Keratinocyte (primary cell): ENCODE data around the gene KARS1. TPM values are rescaled to one million over a fixed set of nuclear protein-coding genes. Genes with fewer than 3 reads are reported as not detected.

ENCODE experiments used
- DNase-seq: peaks from one replicate; pipeline ENCODE4 v3.0.0-alpha.2; 2011; ENCODE audit warnings: low read depth, missing footprints, low spot score
- FAIRE-seq: peaks from 2 replicates; lab custom pipeline; 2011; peaks lifted over from hg19 to GRCh38; lab: Jason Lieb, UNC
- H2AFZ ChIP-seq: 2 replicates; pipeline ENCODE4 v1.6.0; 2012; ENCODE audit warnings: low read length, control low read depth, inconsistent platforms; ENCODE audit not compliant: control insufficient read depth
- H3K27ac ChIP-seq: 2 replicates; pipeline ENCODE4 v1.5.1; 2011; ENCODE audit warnings: low read length; ENCODE audit not compliant: control insufficient read depth, insufficient read depth
- H3K27me3 ChIP-seq: 3 replicates; pipeline ENCODE4 v1.6.0; 2011; ENCODE audit warnings: low read length; ENCODE audit not compliant: control insufficient read depth, insufficient read depth; ENCODE audit errors: extremely low read depth
- H3K36me3 ChIP-seq, 2 experiments: 2 replicates in 1 of 2; 3 replicates in 1 of 2; pipeline ENCODE4 v1.5.1; 2011; ENCODE audit warnings: low read length in 2 of 2, mild to moderate bottlenecking in 1 of 2; ENCODE audit not compliant: control insufficient read depth in 2 of 2, insufficient read depth in 2 of 2; ENCODE audit errors: extremely low read depth in 1 of 2
- H3K4me1 ChIP-seq: 3 replicates; pipeline ENCODE4 v1.5.1; 2011; ENCODE audit warnings: low read length; ENCODE audit not compliant: control insufficient read depth, insufficient read depth; ENCODE audit errors: extremely low read depth
- H3K4me2 ChIP-seq: 3 replicates; pipeline ENCODE4 v1.6.0; 2011; ENCODE audit warnings: low read depth, low read length; ENCODE audit not compliant: control insufficient read depth, insufficient read depth; ENCODE audit errors: extremely low read depth
- H3K4me3 ChIP-seq, 3 experiments: fragments of 200-600 bp in 1 of 3; sonication (generic) in 1 of 3; 2 replicates in 2 of 3; 3 replicates in 1 of 3; pipeline ENCODE4 v1.5.1; 2011 to 2016; ENCODE audit warnings: low read length in 3 of 3, mild to moderate bottlenecking in 3 of 3, control low read depth in 2 of 3, inconsistent platforms in 1 of 3, low read depth in 1 of 3, mixed read lengths in 1 of 3, mixed run types in 1 of 3, moderate library complexity in 1 of 3; ENCODE audit not compliant: control insufficient read depth in 2 of 3, insufficient read depth in 2 of 3; ENCODE audit errors: extremely low read depth in 1 of 3
- H3K79me2 ChIP-seq: 2 replicates; pipeline ENCODE4 v1.6.0; 2012; ENCODE audit warnings: low read length; ENCODE audit not compliant: control insufficient read depth, insufficient read depth
- H3K9ac ChIP-seq: 3 replicates; pipeline ENCODE4 v1.6.0; 2011; ENCODE audit warnings: low read length; ENCODE audit not compliant: control insufficient read depth, insufficient read depth; ENCODE audit errors: extremely low read depth
- H3K9me1 ChIP-seq: 3 replicates; pipeline ENCODE4 v1.6.0; 2011; ENCODE audit warnings: low read length; ENCODE audit not compliant: control insufficient read depth, insufficient read depth; ENCODE audit errors: extremely low read depth
- H3K9me3 ChIP-seq: 2 replicates; pipeline ENCODE4 v1.5.1; 2012; ENCODE audit warnings: low read depth, low read length; ENCODE audit not compliant: control insufficient read depth
- H4K20me1 ChIP-seq: 3 replicates; pipeline ENCODE4 v1.6.0; 2011; ENCODE audit warnings: low read length; ENCODE audit not compliant: control insufficient read depth, insufficient read depth; ENCODE audit errors: extremely low read depth
- CTCF ChIP-seq, 3 experiments: IDR thresholded peaks in 1 of 3; conservative IDR thresholded peaks in 1 of 3; optimal IDR thresholded peaks in 1 of 3; 2 replicates in 2 of 3; 3 replicates in 1 of 3; pipeline versions ENCODE3 to v1.5.1; 2011; ENCODE audit warnings: low read length in 3 of 3, mild to moderate bottlenecking in 3 of 3, moderate library complexity in 2 of 3, control low read depth in 1 of 3, inconsistent platforms in 1 of 3; ENCODE audit not compliant: insufficient read depth in 2 of 3; ENCODE audit errors: extremely low read depth in 1 of 3
- EZH2 ChIP-seq: IDR thresholded peaks from one replicate; pipeline ENCODE4 v1.6.1; 2012; ENCODE audit warnings: inconsistent platforms, mild to moderate bottlenecking, low read length, moderate library complexity
- dilution Hi-C: fragments of 300-500 bp; cut with MboI; formaldehyde crosslinking; loops from one replicate; pipeline ENCODE4 v1.7.0; 2020; ENCODE audit warnings: low sequenced_read_pairs; ENCODE audit not compliant: extremely low pct_ligation_motif_present
- polyA plus RNA-seq, 5 experiments: library from polyadenylated mRNA; depleted of rRNA in 3 of 5; stranded (reverse) in 3 of 5; stranded (forward) in 1 of 5; unstranded in 1 of 5; fragments of >200 nt; gene quantifications; 1 replicate in 1 of 5; 2 replicates in 3 of 5; 3 replicates in 1 of 5; pipeline versions ENCODE4 v1.2.1 to v1.2.3, GENCODE V29; 2011 to 2012; ENCODE audit warnings: missing spikeins in 2 of 5, low read depth in 1 of 5, low replicate concordance in 1 of 5

KARS1 gene
- polyA plus RNA-seq, 1 donor (not counting 4 experiments of a cell fraction or from before 2014, with no cell fraction given) = 206 TPM

- peaks cover 2% of the 10 kb centered on the region for H3K9me1 ChIP-seq
- H3K79me2 ChIP-seq = peaks cover 95% of the 10 kb centered on the region
- peak overlapping the region; percentile 94 for H3K4me2 ChIP-seq
- dilution Hi-C loops = no loop called here
- peak overlapping the region; percentile 93 for H3K9ac ChIP-seq
- peaks cover 0 to 20% of the 10 kb centered on the region in 2 experiments for H3K36me3 ChIP-seq
- H3K27me3 ChIP-seq = no peaks in the 10 kb centered on the region
- TF ChIP-seq EZH2 (no peak), CTCF (optimal IDR thresholded peaks at IDR 0.05 in 1 of 3, IDR thresholded peaks at IDR 0.05 in 1 of 3, conservative IDR thresholded peaks at IDR 0.05 in 1 of 3; ENCODE audit: extremely low read depth in 1 of 3, insufficient read depth in 2 of 3, low read length in 3 of 3) (no peak)
- no peak for DNase-seq
- H3K4me3 ChIP-seq = peak overlapping the region; percentile 78 to 95 (median 80)
- FAIRE-seq = no peak
- H3K27ac ChIP-seq = peak overlapping the region; percentile 93
- H4K20me1 ChIP-seq = peaks cover 18% of the 10 kb centered on the region
- H2AFZ ChIP-seq = peak overlapping the region; percentile 78
- no peaks in the 10 kb centered on the region for H3K9me3 ChIP-seq
- H3K4me1 ChIP-seq = peaks cover 29% of the 10 kb centered on the region
These were observed 363 bp downstream of the KARS1 start for GRCh38 chr16:75647112-75647491.

- no peak overlapping the region for H2AFZ ChIP-seq
- peak in 2 of 3 experiments; percentile 14 to 45 for TF ChIP-seq CTCF (optimal IDR thresholded peaks at IDR 0.05 in 1 of 3, IDR thresholded peaks at IDR 0.05 in 1 of 3, conservative IDR thresholded peaks at IDR 0.05 in 1 of 3; ENCODE audit: extremely low read depth in 1 of 3, insufficient read depth in 2 of 3, low read length in 3 of 3)
- TF ChIP-seq EZH2 = no peak
- H4K20me1 ChIP-seq = peaks cover 23% of the 10 kb centered on the region
- H3K79me2 ChIP-seq = peaks cover 87% of the 10 kb centered on the region
- H3K36me3 ChIP-seq = peaks cover 3 to 37% of the 10 kb centered on the region in 2 experiments
- no peaks in the 10 kb centered on the region for H3K27me3 ChIP-seq
- H3K9ac ChIP-seq = no peak overlapping the region
- peaks cover 21% of the 10 kb centered on the region for H3K4me1 ChIP-seq
- H3K4me3 ChIP-seq = no peak overlapping the region
- H3K27ac ChIP-seq = no peak overlapping the region
- peak overlapping the region; percentile 30 for H3K4me2 ChIP-seq
- DNase-seq = no peak
- dilution Hi-C loops = no loop called here
- FAIRE-seq = no peak
- no peaks in the 10 kb centered on the region for H3K9me3 ChIP-seq
- no peaks in the 10 kb centered on the region for H3K9me1 ChIP-seq
These were observed 3.0 kb downstream of the KARS1 start for GRCh38 chr16:75644240-75645012.
